Suprapubic skin (tissue), 3 donors: ENCODE measurements around the gene TMEM45B.
"Not testable (repeated sequence)": the region's sequence is repeated elsewhere in the genome, so short reads cannot be mapped to it uniquely, and the experiment has no call there.

Experiments used
- CTCF ChIP-seq, 2 donors: fragments of 200-600 bp in 1 of 2; fragments of 450-650 bp in 1 of 2; sonication (generic) in 1 of 2; IDR thresholded peaks; one replicate each; pipeline ENCODE4 v1.5.1; 2016 to 2019; ENCODE audit warnings: antibody characterized with exemption in 2 of 2, mild to moderate bottlenecking in 1 of 2, moderate library complexity in 1 of 2
- POLR2A ChIP-seq, 2 donors: fragments of 450-650 bp; IDR thresholded peaks; one replicate each; pipeline ENCODE4 v1.6.1; 2017; ENCODE audit warnings: antibody characterized with exemption in 2 of 2, mild to moderate bottlenecking in 2 of 2, moderate library complexity in 2 of 2

GRCh38 chr11:129831227-129831626, 15.6 kb downstream of the TMEM45B start:
- TF ChIP-seq CTCF, POLR2A (IDR thresholded peaks at IDR 0.05): not testable (repeated sequence)
